ENCODE data around the gene TMEM92.

The TMEM92 gene

DNA sequence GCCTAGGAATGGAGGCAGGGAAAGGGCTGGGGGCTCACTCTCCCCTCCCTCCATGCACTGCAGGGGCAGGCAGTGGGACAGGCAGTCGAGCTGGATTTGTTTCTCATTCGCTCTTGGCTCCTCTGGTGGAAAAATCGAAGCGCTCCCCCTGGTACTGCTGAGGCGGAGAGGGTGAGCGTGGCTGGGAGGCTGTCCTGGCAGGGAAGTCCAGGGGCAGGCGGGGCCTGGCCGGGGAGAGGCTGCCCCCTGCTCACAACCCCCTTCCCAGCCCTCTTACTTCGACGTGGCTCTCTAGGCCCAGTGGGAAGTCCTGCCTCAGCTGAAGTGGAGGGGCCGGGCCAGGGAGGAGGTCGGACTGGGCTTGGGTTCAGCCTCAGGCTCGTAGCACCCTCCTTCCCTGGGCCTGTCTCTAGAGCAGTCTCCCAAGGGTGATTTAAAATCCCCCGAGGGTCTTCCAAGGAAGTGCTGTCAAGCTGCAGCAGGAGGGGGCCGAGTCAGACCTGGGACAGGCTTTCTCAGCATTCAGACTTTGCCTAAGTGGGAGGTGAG, 16.5 kb upstream of the TMEM92 start:
- Histone ChIP-seq H3K4me3 (replicated peaks; ENCODE audit: insufficient read depth, low read length) (no peak overlapping the region), H3K27me3 (ENCODE audit: insufficient read depth, poor library complexity, severe bottlenecking) (no peaks in the 10 kb centered on the region), H3K27ac (replicated peaks) (no peak overlapping the region)
- TF ChIP-seq POLR2AphosphoS5 (IDR thresholded peaks at IDR 0.05; ENCODE audit: low read depth) = no peak
- no peak for DNase-seq (ENCODE audit: low read depth in 1 of 2, low spot score in 1 of 2)

DNA sequence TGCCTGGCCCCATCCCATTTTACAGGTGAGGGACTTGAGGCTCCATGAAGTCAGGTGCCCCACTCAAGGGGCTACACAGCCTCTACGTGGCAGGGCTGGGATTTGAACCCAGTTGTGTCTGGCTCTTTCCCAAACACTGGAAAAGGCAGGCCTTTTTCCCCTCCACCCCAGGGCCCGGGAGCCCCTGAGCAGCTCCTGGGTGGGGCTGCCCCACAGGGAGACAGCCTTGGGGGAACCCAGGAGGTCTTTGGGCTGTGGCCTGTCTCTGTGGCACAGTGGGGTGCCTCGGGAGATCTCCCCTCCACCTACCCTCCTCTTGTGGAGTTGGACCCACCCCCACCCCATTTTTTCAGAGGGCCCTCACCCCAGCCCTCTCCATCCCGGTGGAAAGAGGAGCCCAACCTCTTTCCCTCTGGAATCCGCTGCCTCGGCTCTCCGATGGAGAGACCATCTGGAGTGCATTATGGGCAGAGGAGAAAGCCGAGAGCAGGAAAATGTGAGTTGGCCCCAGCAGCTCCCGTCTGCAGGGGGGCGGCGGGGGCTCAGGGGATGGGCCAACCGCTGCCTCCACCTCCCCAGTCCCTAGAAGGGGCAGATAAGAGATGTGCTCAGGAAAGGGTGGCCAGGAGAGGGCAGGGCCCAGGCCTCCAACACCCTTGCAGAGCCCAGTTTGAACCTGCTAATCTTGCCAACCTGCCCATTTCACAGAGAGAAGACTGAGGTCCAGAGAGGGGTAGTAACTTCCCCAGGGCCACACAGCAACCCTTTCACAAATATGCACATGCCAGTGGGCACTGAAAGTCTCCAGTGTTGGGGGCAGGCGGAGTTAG, 15.4 kb upstream of the TMEM92 start:
- TF ChIP-seq, protein P1, sequence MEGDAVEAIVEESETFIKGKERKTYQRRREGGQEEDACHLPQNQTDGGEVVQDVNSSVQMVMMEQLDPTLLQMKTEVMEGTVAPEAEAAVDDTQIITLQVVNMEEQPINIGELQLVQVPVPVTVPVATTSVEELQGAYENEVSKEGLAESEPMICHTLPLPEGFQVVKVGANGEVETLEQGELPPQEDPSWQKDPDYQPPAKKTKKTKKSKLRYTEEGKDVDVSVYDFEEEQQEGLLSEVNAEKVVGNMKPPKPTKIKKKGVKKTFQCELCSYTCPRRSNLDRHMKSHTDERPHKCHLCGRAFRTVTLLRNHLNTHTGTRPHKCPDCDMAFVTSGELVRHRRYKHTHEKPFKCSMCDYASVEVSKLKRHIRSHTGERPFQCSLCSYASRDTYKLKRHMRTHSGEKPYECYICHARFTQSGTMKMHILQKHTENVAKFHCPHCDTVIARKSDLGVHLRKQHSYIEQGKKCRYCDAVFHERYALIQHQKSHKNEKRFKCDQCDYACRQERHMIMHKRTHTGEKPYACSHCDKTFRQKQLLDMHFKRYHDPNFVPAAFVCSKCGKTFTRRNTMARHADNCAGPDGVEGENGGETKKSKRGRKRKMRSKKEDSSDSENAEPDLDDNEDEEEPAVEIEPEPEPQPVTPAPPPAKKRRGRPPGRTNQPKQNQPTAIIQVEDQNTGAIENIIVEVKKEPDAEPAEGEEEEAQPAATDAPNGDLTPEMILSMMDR (IDR thresholded peaks at IDR 0.05; ENCODE audit: insufficient read depth, low read length) = no peak
- TF ChIP-seq, protein P2, sequence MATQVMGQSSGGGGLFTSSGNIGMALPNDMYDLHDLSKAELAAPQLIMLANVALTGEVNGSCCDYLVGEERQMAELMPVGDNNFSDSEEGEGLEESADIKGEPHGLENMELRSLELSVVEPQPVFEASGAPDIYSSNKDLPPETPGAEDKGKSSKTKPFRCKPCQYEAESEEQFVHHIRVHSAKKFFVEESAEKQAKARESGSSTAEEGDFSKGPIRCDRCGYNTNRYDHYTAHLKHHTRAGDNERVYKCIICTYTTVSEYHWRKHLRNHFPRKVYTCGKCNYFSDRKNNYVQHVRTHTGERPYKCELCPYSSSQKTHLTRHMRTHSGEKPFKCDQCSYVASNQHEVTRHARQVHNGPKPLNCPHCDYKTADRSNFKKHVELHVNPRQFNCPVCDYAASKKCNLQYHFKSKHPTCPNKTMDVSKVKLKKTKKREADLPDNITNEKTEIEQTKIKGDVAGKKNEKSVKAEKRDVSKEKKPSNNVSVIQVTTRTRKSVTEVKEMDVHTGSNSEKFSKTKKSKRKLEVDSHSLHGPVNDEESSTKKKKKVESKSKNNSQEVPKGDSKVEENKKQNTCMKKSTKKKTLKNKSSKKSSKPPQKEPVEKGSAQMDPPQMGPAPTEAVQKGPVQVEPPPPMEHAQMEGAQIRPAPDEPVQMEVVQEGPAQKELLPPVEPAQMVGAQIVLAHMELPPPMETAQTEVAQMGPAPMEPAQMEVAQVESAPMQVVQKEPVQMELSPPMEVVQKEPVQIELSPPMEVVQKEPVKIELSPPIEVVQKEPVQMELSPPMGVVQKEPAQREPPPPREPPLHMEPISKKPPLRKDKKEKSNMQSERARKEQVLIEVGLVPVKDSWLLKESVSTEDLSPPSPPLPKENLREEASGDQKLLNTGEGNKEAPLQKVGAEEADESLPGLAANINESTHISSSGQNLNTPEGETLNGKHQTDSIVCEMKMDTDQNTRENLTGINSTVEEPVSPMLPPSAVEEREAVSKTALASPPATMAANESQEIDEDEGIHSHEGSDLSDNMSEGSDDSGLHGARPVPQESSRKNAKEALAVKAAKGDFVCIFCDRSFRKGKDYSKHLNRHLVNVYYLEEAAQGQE (IDR thresholded peaks at IDR 0.05; ENCODE audit: insufficient replicate concordance, low read depth) = no peak
- TF ChIP-seq SPI1 (IDR thresholded peaks at IDR 0.05; ENCODE audit: borderline replicate concordance, low read depth) = no peak
- TF ChIP-seq POLR2AphosphoS5 (IDR thresholded peaks at IDR 0.05; ENCODE audit: low read depth) = no peak
- no peak for TF ChIP-seq GABPA (IDR thresholded peaks at IDR 0.05; ENCODE audit: low read depth)
- DNase-seq (ENCODE audit: low read depth in 1 of 2, low spot score in 1 of 2) = no peak
- Histone ChIP-seq H3K27me3 (ENCODE audit: insufficient read depth, poor library complexity, severe bottlenecking) (no peaks in the 10 kb centered on the region), H3K27ac (replicated peaks) (no peak overlapping the region), H3K4me3 (replicated peaks; ENCODE audit: insufficient read depth, low read length) (no peak overlapping the region)

DNA sequence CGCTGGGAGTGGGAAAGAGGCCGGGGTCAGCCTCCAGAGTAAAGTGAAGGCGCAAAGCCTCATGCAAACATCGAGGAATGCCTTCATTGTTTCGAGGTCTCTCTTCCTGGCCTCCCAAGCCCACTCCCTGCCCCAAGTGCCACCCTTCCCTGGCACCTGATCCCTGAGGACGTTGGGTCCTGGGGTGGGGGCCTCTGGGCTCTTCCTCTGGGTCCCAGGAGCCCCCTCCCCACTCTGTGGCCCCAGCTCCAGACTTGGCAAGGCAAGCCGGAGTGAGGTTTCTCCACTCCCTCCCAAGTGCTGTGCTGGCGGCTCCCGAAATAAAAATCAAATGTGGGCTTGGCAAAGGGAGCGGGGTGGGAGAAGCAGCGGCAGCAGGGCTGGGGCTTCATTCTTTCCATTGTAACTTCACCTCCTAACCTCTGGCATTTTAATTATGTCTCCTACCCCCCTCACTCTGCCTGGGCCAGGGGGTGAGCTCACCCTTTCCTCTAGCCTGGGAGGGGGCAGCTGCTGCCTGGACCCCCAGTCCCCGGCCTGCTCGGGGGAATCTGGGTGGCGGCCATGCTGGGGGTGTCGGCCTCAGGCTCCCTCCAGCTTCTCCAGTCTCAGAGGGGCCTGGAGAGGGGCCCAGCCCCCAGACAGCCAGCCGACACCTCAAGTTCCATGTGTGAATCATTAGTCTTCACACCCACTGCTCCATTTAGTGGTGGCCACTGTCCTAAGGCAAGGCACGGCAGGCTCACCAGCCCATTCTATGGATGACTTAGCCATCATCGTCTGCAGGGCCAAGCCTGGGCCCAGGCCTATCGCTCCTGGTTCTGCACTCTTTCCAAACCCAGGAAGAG, 14.6 kb upstream of the TMEM92 start:
- no peak overlapping the region for H3K27ac ChIP-seq (replicated peaks)
- H3K27me3 ChIP-seq (ENCODE audit: insufficient read depth, poor library complexity, severe bottlenecking) = no peaks in the 10 kb centered on the region
- TF ChIP-seq POLR2AphosphoS5 (IDR thresholded peaks at IDR 0.05; ENCODE audit: low read depth) = no peak
- TF ChIP-seq, protein P1 (IDR thresholded peaks at IDR 0.05; ENCODE audit: insufficient read depth, low read length) = no peak
- TF ChIP-seq GABPA (IDR thresholded peaks at IDR 0.05; ENCODE audit: low read depth) = no peak
- TF ChIP-seq, protein P2 (IDR thresholded peaks at IDR 0.05; ENCODE audit: insufficient replicate concordance, low read depth) = no peak
- TF ChIP-seq SPI1 (IDR thresholded peaks at IDR 0.05; ENCODE audit: borderline replicate concordance, low read depth) = no peak
- no peak overlapping the region for H3K4me3 ChIP-seq (replicated peaks; ENCODE audit: insufficient read depth, low read length)
- no peak for DNase-seq (ENCODE audit: low read depth in 1 of 2, low spot score in 1 of 2)

DNA sequence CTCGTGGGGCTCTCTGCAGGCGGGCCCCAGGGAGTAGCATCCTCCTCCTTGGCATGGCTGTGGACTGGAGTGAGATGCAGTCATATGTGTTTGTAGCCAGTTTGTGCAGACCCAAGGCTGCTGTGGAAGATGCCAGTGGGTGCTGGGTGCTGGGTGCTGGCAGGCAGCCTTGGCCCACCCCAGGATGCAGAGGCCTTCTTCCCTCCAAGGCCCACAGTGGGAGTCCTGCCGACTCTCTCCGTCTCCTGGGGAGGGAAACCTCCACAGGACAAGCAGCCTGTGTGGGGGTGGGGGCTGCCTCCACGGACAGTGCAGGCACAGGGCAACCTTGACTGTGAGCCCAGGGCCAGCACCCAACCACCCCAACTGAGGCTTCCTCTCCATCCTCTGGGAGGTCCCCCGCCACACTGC, 13.8 kb upstream of the TMEM92 start:
- Histone ChIP-seq H3K27ac (replicated peaks) (no peak overlapping the region), H3K4me3 (replicated peaks; ENCODE audit: insufficient read depth, low read length) (no peak overlapping the region), H3K27me3 (ENCODE audit: insufficient read depth, poor library complexity, severe bottlenecking) (no peaks in the 10 kb centered on the region)
- no peak for TF ChIP-seq SPI1 (IDR thresholded peaks at IDR 0.05; ENCODE audit: borderline replicate concordance, low read depth)
- TF ChIP-seq GABPA (IDR thresholded peaks at IDR 0.05; ENCODE audit: low read depth) = no peak
- TF ChIP-seq, protein P1 (IDR thresholded peaks at IDR 0.05; ENCODE audit: insufficient read depth, low read length) = no peak
- no peak for TF ChIP-seq POLR2AphosphoS5 (IDR thresholded peaks at IDR 0.05; ENCODE audit: low read depth)
- TF ChIP-seq, protein P2 (IDR thresholded peaks at IDR 0.05; ENCODE audit: insufficient replicate concordance, low read depth) = no peak
- DNase-seq (ENCODE audit: low read depth in 1 of 2, low spot score in 1 of 2) = no peak
